ENCODE results near the gene NDUFV1. TPM values are rescaled to one million over a fixed set of nuclear protein-coding genes. Genes with fewer than 3 reads are reported as not detected.
"Not testable (repeated sequence)": the region's sequence is repeated elsewhere in the genome, so short reads cannot be mapped to it uniquely, and the experiment has no call there.

Gene NDUFV1
- total RNA-seq, 1 experiment from 2014 or later = 171 TPM

DNA sequence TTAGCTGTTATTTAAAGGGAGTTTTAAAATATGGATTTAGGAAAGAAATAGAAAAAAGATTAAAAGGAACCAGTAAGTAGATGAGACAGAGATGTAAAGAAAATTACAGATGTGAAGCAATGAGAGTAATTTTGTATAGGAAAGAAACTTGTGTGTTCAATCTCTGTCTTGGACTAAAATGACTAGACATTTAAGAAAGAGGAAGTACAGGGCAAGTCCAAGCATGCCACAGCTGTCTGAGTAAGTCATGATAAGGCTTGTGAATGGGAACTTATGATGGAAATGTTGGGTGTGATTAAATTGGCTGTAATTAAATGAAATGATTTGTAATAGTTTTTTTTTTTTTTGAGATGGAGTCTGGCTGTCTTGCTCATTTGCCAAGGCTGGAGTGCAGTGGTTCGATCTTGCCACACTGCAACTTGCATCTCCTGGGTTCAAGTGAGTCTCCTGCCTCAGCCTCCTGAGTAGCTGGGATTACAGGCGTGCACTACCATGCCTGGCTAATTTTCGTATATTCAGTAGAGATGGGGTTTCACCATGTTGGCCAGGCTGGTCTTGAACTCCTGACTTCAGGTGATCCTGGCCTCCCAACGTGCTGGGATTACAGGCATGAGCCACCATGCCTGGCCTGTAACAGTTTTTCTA lies 49.7 kb downstream of the NDUFV1 start:
- no peak for DNase-seq (ENCODE audit: low spot score)

GRCh38 chr11:67657300-67657699 lies 50.6 kb downstream of the NDUFV1 start:
- no peak for DNase-seq (ENCODE audit: low spot score)

- not testable (repeated sequence) for DNase-seq (ENCODE audit: low spot score)
Observed at GRCh38 chr11:67659651-67660165, 53.0 kb downstream of the NDUFV1 start.

DNA sequence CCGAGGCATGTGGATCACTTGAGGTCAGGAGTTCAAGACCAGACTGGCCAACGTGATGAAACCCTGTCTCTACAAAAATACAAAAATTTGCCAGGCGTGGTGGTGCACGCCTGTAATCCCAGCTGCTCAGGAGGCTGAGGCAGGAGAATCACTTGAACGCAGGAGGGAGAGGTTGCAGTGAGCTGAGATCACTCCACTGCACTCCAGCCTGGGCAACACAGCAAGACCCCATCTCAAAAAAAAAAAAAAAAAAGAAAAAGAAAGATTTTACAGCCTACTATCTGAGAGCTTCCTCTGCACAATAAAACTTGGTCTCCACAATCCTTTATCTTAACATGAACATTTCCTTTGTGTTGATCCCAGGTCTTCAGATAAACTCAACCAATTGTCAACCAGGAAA lies 54.0 kb downstream of the NDUFV1 start:
- not testable (repeated sequence) for DNase-seq (ENCODE audit: low spot score)

Other genes with a start within 250 kb of the NDUFV1 start
- gene CLCF1, start 233.3 kb upstream of the NDUFV1 start, total RNA-seq (2014; rRNA removed; shearing (Covaris generic)) = 7.5 and 8.1 TPM in 2 replicates
- gene RAD9A, start 214.9 kb upstream of the NDUFV1 start, total RNA-seq (2014; rRNA removed; shearing (Covaris generic)) = 6.2 and 15.0 TPM in 2 replicates
- gene PPP1CA, start 205.1 kb upstream of the NDUFV1 start, total RNA-seq (2014; rRNA removed; shearing (Covaris generic)) = 192 and 217 TPM in 2 replicates
- gene TBC1D10C, start 202.9 kb upstream of the NDUFV1 start, total RNA-seq (2014; rRNA removed; shearing (Covaris generic)) = not detected in 2 replicates
- gene CARNS1, start 191.3 kb upstream of the NDUFV1 start, total RNA-seq (2014; rRNA removed; shearing (Covaris generic)) = 0.05 TPM in 1 of 2 replicates, not detected in the other
- gene RPS6KB2, start 178.4 kb upstream of the NDUFV1 start, total RNA-seq (2014; rRNA removed; shearing (Covaris generic)) = 83.6 and 89.8 TPM in 2 replicates
- 1.5 and 2.3 TPM in 2 replicates for gene PTPRCAP, start 169.3 kb upstream of the NDUFV1 start, total RNA-seq (2014; rRNA removed; shearing (Covaris generic))
- 108 and 116 TPM in 2 replicates for gene CORO1B, start 163.5 kb upstream of the NDUFV1 start, total RNA-seq (2014; rRNA removed; shearing (Covaris generic))
- gene GPR152, start 154.2 kb upstream of the NDUFV1 start, total RNA-seq (2014; rRNA removed; shearing (Covaris generic)) = not detected in 2 replicates
- gene CABP4, start 151.6 kb upstream of the NDUFV1 start, total RNA-seq (2014; rRNA removed; shearing (Covaris generic)) = not detected in 2 replicates
- gene TMEM134, start 137.7 kb upstream of the NDUFV1 start, total RNA-seq (2014; rRNA removed; shearing (Covaris generic)) = 14.0 and 20.0 TPM in 2 replicates
- gene AIP, start 123.9 kb upstream of the NDUFV1 start, total RNA-seq (2014; rRNA removed; shearing (Covaris generic)) = 95.8 and 99.9 TPM in 2 replicates
- 27.0 and 29.9 TPM in 2 replicates for gene PITPNM1, start 101.6 kb upstream of the NDUFV1 start, total RNA-seq (2014; rRNA removed; shearing (Covaris generic))
- gene CDK2AP2, start 98.8 kb upstream of the NDUFV1 start, total RNA-seq (2014; rRNA removed; shearing (Covaris generic)) = 48.4 and 50.9 TPM in 2 replicates
- gene CABP2, start 83.5 kb upstream of the NDUFV1 start, total RNA-seq (2014; rRNA removed; shearing (Covaris generic)) = not detected in 2 replicates
- 639 and 900 TPM in 2 replicates for gene GSTP1, start 23.1 kb upstream of the NDUFV1 start, total RNA-seq (2014; rRNA removed; shearing (Covaris generic))
- 5.3 and 11.9 TPM in 2 replicates for gene NUDT8, start 23.0 kb downstream of the NDUFV1 start, total RNA-seq (2014; rRNA removed; shearing (Covaris generic))
- not detected in 2 replicates for gene TBX10, start 32.8 kb downstream of the NDUFV1 start, total RNA-seq (2014; rRNA removed; shearing (Covaris generic))
- 0.41 and 0.89 TPM in 2 replicates for gene ACY3, start 43.8 kb downstream of the NDUFV1 start, total RNA-seq (2014; rRNA removed; shearing (Covaris generic))
- not detected in 2 replicates for gene ALDH3B2, start 67.7 kb downstream of the NDUFV1 start, total RNA-seq (2014; rRNA removed; shearing (Covaris generic))

Measured in A172 (cell line).